Trophoblast cell (in vitro differentiated cells and primary cell): ENCODE data around the gene PITPNM3.

ENCODE experiments used
- DNase-seq, 2 donors: peaks; one replicate each; pipeline ENCODE4 v3.0.0-alpha.2; 2016
- H2AFZ ChIP-seq: 2 replicates; pipeline ENCODE4 v1.6.1; 2013; ENCODE audit warnings: low read length, moderate library complexity, mild to moderate bottlenecking; ENCODE audit not compliant: insufficient read depth, poor library complexity
- H2AK5ac ChIP-seq: 2 replicates; pipeline ENCODE4 v1.6.1; 2013; ENCODE audit warnings: mild to moderate bottlenecking, low read length
- H2BK120ac ChIP-seq: 2 replicates; pipeline ENCODE4 v1.6.1; 2013; ENCODE audit warnings: low read length, mild to moderate bottlenecking, moderate library complexity; ENCODE audit not compliant: insufficient read depth, poor library complexity
- H2BK12ac ChIP-seq: 2 replicates; pipeline ENCODE4 v1.6.1; 2013; ENCODE audit warnings: mild to moderate bottlenecking, low read length, moderate library complexity
- H2BK5ac ChIP-seq: 2 replicates; pipeline ENCODE4 v1.6.1; 2013; ENCODE audit warnings: low read length, low read depth, moderate library complexity, mild to moderate bottlenecking; ENCODE audit not compliant: poor library complexity
- H3K14ac ChIP-seq: 2 replicates; pipeline ENCODE4 v1.6.1; 2013; ENCODE audit warnings: mild to moderate bottlenecking, low read length
- H3K18ac ChIP-seq: 2 replicates; pipeline ENCODE4 v1.6.1; 2013; ENCODE audit warnings: mild to moderate bottlenecking, low read length
- H3K23ac ChIP-seq: 2 replicates; pipeline ENCODE4 v1.6.1; 2013; ENCODE audit warnings: low read length
- H3K27ac ChIP-seq: 2 replicates; pipeline ENCODE4 v1.5.1; 2013; ENCODE audit warnings: low read depth, mild to moderate bottlenecking, inconsistent platforms, low read length, moderate library complexity
- H3K27me3 ChIP-seq: 2 replicates; pipeline ENCODE4 v1.6.1; 2013; ENCODE audit warnings: inconsistent platforms, mild to moderate bottlenecking, low read length, moderate library complexity; ENCODE audit not compliant: insufficient read depth
- H3K36me3 ChIP-seq, 2 experiments: 1 replicate in 1 of 2; 2 replicates in 1 of 2; pipeline ENCODE4 v1.6.1; 2013; ENCODE audit warnings: low read length in 2 of 2, mild to moderate bottlenecking in 2 of 2, moderate library complexity in 1 of 2; ENCODE audit not compliant: insufficient read depth in 2 of 2, control insufficient read depth in 1 of 2
- H3K4ac ChIP-seq: 2 replicates; pipeline ENCODE4 v1.6.1; 2013; ENCODE audit warnings: low read depth, mild to moderate bottlenecking, low read length, moderate library complexity
- H3K4me1 ChIP-seq, 2 experiments: 1 replicate in 1 of 2; 2 replicates in 1 of 2; pipeline ENCODE4 v1.6.1; 2013; ENCODE audit warnings: low read length in 2 of 2, mild to moderate bottlenecking in 2 of 2, moderate library complexity in 1 of 2; ENCODE audit not compliant: insufficient read depth in 2 of 2, control insufficient read depth in 1 of 2
- H3K4me2 ChIP-seq: 2 replicates; pipeline ENCODE4 v1.6.1; 2013; ENCODE audit warnings: inconsistent platforms, mild to moderate bottlenecking, low read length, moderate library complexity
- H3K4me3 ChIP-seq: 2 replicates; pipeline ENCODE4 v1.5.1; 2013; ENCODE audit warnings: mild to moderate bottlenecking, low read depth, low read length, inconsistent platforms
- H3K79me1 ChIP-seq: one replicate; pipeline ENCODE4 v1.6.1; 2013; ENCODE audit warnings: low read length
- H3K79me2 ChIP-seq: 2 replicates; pipeline ENCODE4 v1.6.1; 2013; ENCODE audit warnings: low read length, mild to moderate bottlenecking; ENCODE audit not compliant: control insufficient read depth, insufficient read depth, poor library complexity
- H3K9ac ChIP-seq: 2 replicates; pipeline ENCODE4 v1.6.1; 2013; ENCODE audit warnings: mild to moderate bottlenecking, low read length
- H3K9me3 ChIP-seq: 2 replicates; pipeline ENCODE4 v1.6.1; 2013; ENCODE audit warnings: low read depth, mild to moderate bottlenecking, control low read depth, inconsistent platforms, low read length; ENCODE audit not compliant: insufficient read depth
- H4K12ac ChIP-seq: 2 replicates; pipeline ENCODE4 v1.6.1; 2013; ENCODE audit warnings: low read depth, mild to moderate bottlenecking, low read length, moderate library complexity
- H4K8ac ChIP-seq: 2 replicates; pipeline ENCODE4 v1.6.1; 2013; ENCODE audit warnings: low read depth, mild to moderate bottlenecking, low read length, moderate library complexity
- H4K91ac ChIP-seq: one replicate; pipeline ENCODE4 v1.6.1; 2013; ENCODE audit warnings: low read depth, mild to moderate bottlenecking, low read length, moderate library complexity
- WGBS: extraction: QIAGEN DNeasy Blood & Tissue Kit; methylation state at CpG from one replicate; pipeline ENCODE4 v1.1.7; 2013; ENCODE audit warnings: missing lambda C conversion rate; ENCODE audit not compliant: insufficient read length, insufficient coverage; ENCODE audit errors: extremely low coverage; 5-methylcytosine and 5-hydroxymethylcytosine counted together

PITPNM3 gene

DNA sequence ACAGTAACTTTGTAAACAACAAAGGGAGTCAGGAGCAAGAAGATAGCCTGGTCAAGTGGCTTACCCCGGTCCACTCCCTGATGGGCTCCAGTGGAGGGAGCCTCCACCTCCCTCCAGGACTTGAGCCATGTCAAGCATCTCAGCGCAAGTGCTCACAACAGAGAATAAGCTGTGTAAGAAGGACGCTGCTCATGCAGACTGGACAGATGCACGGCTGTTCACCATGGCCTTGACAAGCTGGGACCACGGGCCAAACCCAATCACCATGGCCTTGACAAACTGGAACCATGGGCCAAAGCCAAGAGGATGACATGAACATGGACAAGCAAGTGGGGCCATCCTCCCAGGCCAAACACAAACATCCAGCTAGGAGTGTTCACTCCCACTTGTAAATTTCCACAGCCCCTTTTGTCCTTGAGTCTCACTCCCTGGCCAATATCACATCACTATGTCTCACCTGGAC lies 3.4 kb upstream of the PITPNM3 start:
- H3K4me1 ChIP-seq, result peaks cover 4 to 16% of the 10 kb centered on the region in 2 experiments
- H3K4ac ChIP-seq, result no peak overlapping the region
- no peak overlapping the region for H2BK120ac ChIP-seq
- H3K27ac ChIP-seq, result no peak overlapping the region
- no peak overlapping the region for H4K12ac ChIP-seq
- H3K4me3 ChIP-seq, result no peak overlapping the region
- H3K9me3 ChIP-seq, result peaks cover 6% of the 10 kb centered on the region
- no peak overlapping the region for H2BK12ac ChIP-seq
- WGBS, result no CpG with 5 or more reads among the region's 5 CpGs
- H4K91ac ChIP-seq, result no peak overlapping the region
- H2BK5ac ChIP-seq, result no peak overlapping the region
- no peak overlapping the region for H4K8ac ChIP-seq
- no peak overlapping the region for H2AK5ac ChIP-seq
- H3K79me1 ChIP-seq, result no peaks in the 10 kb centered on the region
- no peak for DNase-seq
- H3K4me2 ChIP-seq, result no peak overlapping the region
- peaks cover 23% of the 10 kb centered on the region for H3K27me3 ChIP-seq
- H3K18ac ChIP-seq, result no peak overlapping the region
- H3K79me2 ChIP-seq, result no peaks in the 10 kb centered on the region
- H3K14ac ChIP-seq, result no peak overlapping the region
- H2AFZ ChIP-seq, result no peak overlapping the region
- no peak overlapping the region for H3K9ac ChIP-seq
- H3K36me3 ChIP-seq, result no peaks in the 10 kb centered on the region
- H3K23ac ChIP-seq, result no peak overlapping the region

DNA sequence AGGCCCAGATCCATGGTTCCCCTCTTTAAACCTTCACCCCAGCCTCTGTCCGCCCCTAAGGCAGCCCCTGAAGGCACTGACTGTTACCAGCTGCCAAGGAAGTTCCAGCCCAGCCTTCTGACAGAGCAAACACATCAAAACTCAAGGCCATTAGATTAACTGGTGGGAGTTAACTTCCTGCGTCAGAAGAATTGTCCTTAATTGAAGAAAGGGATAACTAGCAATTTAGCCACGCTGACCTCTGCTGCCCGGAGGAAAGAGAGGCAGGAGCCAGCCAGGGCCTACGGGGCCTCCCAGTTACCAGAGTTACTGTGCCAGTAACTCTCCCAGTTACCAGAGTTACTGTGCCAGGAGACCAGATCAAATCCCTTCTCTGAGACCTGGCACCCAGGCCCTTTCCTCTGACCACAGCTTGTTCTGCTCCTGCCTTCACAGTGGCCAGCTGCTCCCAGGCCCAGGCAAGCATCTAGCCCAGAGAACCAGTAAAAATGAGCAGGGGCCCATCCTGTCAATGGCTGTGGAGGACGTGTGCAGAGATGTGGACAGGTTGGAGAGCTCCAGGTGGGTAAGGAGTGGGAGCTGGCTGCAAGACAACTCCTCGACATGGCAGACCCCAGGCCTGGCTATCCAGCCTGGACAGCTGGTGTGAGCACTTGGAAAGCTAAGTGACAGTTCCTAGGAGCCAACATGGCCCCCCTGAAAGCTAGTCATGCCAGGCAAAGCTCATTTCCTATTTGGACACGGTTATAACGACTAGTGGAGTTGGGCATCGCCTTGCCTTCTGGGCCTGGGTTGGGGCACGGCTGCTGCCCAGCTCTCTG lies 2.8 kb upstream of the PITPNM3 start:
- Histone ChIP-seq H2AFZ (no peak overlapping the region), H3K36me3 (no peaks in the 10 kb centered on the region), H4K91ac (no peak overlapping the region), H3K4ac (no peak overlapping the region), H3K79me2 (no peaks in the 10 kb centered on the region), H2BK120ac (no peak overlapping the region), H3K4me2 (no peak overlapping the region), H3K23ac (no peak overlapping the region), H2BK12ac (no peak overlapping the region), H3K9ac (no peak overlapping the region), H3K9me3 (peaks cover 6% of the 10 kb centered on the region), H3K18ac (no peak overlapping the region), H4K12ac (no peak overlapping the region), H3K27ac (no peak overlapping the region), H2AK5ac (no peak overlapping the region), H2BK5ac (no peak overlapping the region), H3K27me3 (peaks cover 27% of the 10 kb centered on the region), H3K4me1 (peaks cover 4 to 16% of the 10 kb centered on the region in 2 experiments), H4K8ac (no peak overlapping the region), H3K14ac (no peak overlapping the region), H3K79me1 (no peaks in the 10 kb centered on the region), H3K4me3 (no peak overlapping the region)
- WGBS, result no CpG with 5 or more reads among the region's 11 CpGs
- DNase-seq, result no peak

DNA sequence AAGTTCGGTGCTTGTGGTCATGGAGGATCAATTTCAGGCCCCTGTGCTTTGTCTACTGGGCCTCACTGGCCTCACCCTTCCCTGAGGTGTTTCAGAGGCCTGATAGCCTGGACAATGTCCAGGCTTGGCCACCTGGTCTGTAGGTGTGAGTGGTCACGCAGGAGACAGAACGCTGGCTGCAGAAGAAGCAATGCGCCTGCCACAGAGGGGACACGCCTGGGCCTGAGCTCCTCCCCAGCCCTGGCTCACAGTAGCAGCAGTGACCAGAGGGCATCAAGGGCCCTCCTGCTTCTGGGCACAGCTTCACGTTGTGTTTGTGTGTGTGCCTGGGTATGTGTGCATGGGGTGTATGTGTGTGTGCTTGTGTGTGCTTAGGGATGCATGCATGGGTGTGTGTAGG lies 1.9 kb upstream of the PITPNM3 start:
- peaks cover 6% of the 10 kb centered on the region for H3K9me3 ChIP-seq
- peaks cover 4 to 16% of the 10 kb centered on the region in 2 experiments for H3K4me1 ChIP-seq
- no peak overlapping the region for H3K23ac ChIP-seq
- WGBS, result no CpG with 5 or more reads among the region's 6 CpGs
- H4K12ac ChIP-seq, result no peak overlapping the region
- no peak overlapping the region for H3K4ac ChIP-seq
- no peak overlapping the region for H3K4me3 ChIP-seq
- H3K14ac ChIP-seq, result no peak overlapping the region
- H2BK5ac ChIP-seq, result no peak overlapping the region
- DNase-seq, result no peak
- no peaks in the 10 kb centered on the region for H3K79me2 ChIP-seq
- no peak overlapping the region for H3K9ac ChIP-seq
- H3K18ac ChIP-seq, result no peak overlapping the region
- no peak overlapping the region for H2AFZ ChIP-seq
- no peak overlapping the region for H3K4me2 ChIP-seq
- H3K27ac ChIP-seq, result no peak overlapping the region
- H4K8ac ChIP-seq, result no peak overlapping the region
- H2BK12ac ChIP-seq, result no peak overlapping the region
- no peak overlapping the region for H4K91ac ChIP-seq
- H3K79me1 ChIP-seq, result no peaks in the 10 kb centered on the region
- no peak overlapping the region for H2AK5ac ChIP-seq
- H3K36me3 ChIP-seq, result no peaks in the 10 kb centered on the region
- no peak overlapping the region for H2BK120ac ChIP-seq
- peaks cover 27% of the 10 kb centered on the region for H3K27me3 ChIP-seq

DNA sequence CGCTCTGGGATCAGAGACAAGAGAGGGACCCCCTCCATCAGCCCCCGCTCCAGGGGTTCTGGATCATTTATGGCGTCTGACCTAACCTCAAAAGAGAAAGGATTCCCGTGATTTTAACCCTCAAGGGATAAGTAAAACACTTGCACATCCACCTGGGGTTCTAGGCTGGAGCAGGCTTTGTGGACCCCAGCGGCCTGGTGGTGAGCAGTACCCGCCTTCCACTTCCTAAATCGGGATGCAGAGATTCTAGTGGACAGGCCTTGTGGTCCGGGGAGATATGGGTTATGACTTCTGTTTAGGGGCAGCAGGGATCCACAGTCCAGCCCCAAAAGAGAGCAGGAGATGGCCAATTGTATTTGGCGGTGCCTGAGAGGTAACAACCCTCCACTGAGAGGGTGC lies 684 bp upstream of the PITPNM3 start:
- no peak overlapping the region for H3K23ac ChIP-seq
- WGBS, result no CpG with 5 or more reads among the region's 9 CpGs
- no peak overlapping the region for H4K91ac ChIP-seq
- no peak for DNase-seq
- H2AFZ ChIP-seq, result no peak overlapping the region
- no peak overlapping the region for H3K4me3 ChIP-seq
- no peak overlapping the region for H4K12ac ChIP-seq
- peaks cover 8 to 20% of the 10 kb centered on the region in 2 experiments for H3K4me1 ChIP-seq
- no peak overlapping the region for H2BK120ac ChIP-seq
- no peak overlapping the region for H3K4ac ChIP-seq
- H3K79me1 ChIP-seq, result no peaks in the 10 kb centered on the region
- H2BK5ac ChIP-seq, result no peak overlapping the region
- H4K8ac ChIP-seq, result no peak overlapping the region
- H3K18ac ChIP-seq, result no peak overlapping the region
- no peak overlapping the region for H2AK5ac ChIP-seq
- H3K9ac ChIP-seq, result no peak overlapping the region
- peak overlapping the region; percentile 86 for H3K4me2 ChIP-seq
- no peak overlapping the region for H3K27ac ChIP-seq
- H2BK12ac ChIP-seq, result no peak overlapping the region
- H3K36me3 ChIP-seq, result no peaks in the 10 kb centered on the region
- no peaks in the 10 kb centered on the region for H3K79me2 ChIP-seq
- H3K14ac ChIP-seq, result no peak overlapping the region
- H3K27me3 ChIP-seq, result peaks cover 27% of the 10 kb centered on the region
- peaks cover 6% of the 10 kb centered on the region for H3K9me3 ChIP-seq
